ENCODE data around the gene MFAP4.

Gene MFAP4

DNA sequence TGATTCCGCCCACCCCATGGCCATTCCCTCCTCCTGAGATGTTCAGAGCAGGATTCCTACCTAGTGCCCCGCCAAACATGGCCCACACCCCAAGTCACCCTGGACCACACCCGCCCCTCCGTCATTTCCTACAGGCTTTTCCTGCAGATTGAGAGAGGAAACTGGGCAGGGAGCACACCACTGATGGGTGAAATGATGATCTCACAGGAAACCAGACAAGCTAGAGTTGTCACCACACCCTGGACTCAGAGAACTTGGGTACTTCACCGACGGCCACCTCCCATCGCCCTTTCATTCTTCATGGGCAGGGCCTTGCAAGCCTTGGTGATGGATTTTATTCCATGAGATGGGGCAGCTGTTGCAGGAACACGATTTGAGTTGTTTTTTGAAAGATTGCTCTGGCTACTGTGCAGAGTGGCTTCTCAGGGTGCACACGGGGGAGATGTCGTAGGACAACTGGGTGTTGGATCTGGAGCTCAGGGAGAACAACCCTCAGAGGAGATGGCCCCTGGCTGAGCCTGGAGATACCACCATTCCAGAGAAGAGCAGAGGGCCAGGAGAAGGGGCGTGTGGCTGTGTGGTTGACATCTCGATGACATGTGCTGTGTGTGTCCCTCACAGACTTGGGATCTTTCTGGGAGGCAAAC lies 17.0 kb downstream of the MFAP4 start:
- H4K20me1 ChIP-seq (ENCODE audit: insufficient read depth, low read length, poor library complexity, severe bottlenecking): no peaks in the 10 kb centered on the region
- peaks cover 30% of the 10 kb centered on the region for H3K4me1 ChIP-seq (ENCODE audit: insufficient read depth, low read length, poor library complexity, severe bottlenecking)
- H3K9me3 ChIP-seq (ENCODE audit: insufficient read depth, low read depth, low read length): no peaks in the 10 kb centered on the region
- H3K4me2 ChIP-seq (ENCODE audit: low read depth, low read length, poor library complexity, severe bottlenecking): peak overlapping the region; percentile 59
- no peak overlapping the region for H3K9ac ChIP-seq (ENCODE audit: low read depth, low read length, poor library complexity, severe bottlenecking)
- no peak overlapping the region for H2AFZ ChIP-seq (ENCODE audit: low read length)
- TF ChIP-seq EZH2phosphoT487 (IDR thresholded peaks at IDR 0.05; ENCODE audit: borderline replicate concordance): no peak
- no peak for TF ChIP-seq CTCF (conservative IDR thresholded peaks at IDR 0.05; ENCODE audit: low read length)
- no peaks in the 10 kb centered on the region for H3F3A ChIP-seq (ENCODE audit: low read depth)
- H3K27me3 ChIP-seq (ENCODE audit: insufficient read depth, low read length, poor library complexity, severe bottlenecking): no peaks in the 10 kb centered on the region
- peak overlapping the region; percentile 14 for H3K4me3 ChIP-seq (ENCODE audit: low read length, poor library complexity, severe bottlenecking)
- no peaks in the 10 kb centered on the region for H3K9me2 ChIP-seq (replicated peaks; ENCODE audit: low read depth, low read length)
- H3K79me2 ChIP-seq (ENCODE audit: insufficient read depth, low read length): no peaks in the 10 kb centered on the region
- H3K36me3 ChIP-seq (ENCODE audit: insufficient read depth, low read length): no peaks in the 10 kb centered on the region

DNA sequence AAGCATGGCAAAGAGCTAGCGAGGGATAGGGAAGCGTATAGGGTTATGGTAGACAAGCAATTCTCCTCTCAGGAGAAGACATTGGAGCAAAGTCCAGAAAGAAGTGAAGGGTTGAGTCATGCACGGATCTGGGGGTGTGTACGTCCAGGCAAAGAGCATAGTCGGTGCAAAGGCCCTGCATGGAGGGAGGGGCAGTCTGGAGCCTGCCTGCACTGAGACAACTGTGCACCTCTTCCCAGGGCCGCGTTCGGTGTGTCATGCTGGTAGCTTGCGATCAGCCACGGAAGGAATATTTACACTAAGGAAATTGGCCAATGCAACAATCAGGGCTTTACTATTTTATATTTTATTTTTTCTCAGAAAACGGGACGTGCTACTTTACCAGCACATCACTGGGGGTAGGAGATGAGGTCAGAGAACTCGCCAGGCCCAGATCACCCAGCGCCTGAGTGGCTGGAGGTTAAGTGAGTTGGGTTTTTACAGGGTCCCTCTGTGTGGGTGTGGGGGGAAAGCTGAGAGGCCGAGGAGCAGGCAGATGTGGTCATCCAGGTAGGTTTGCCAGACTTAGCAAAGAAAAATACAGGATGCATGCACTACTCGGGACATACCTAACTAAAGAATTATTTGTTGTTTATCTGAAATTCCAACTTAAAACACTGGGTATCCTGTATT lies 17.7 kb downstream of the MFAP4 start:
- Histone ChIP-seq H3K4me2 (ENCODE audit: low read depth, low read length, poor library complexity, severe bottlenecking) (no peak overlapping the region), H3K4me3 (ENCODE audit: low read length, poor library complexity, severe bottlenecking) (no peak overlapping the region), H3K9me2 (replicated peaks; ENCODE audit: low read depth, low read length) (no peaks in the 10 kb centered on the region), H3K9ac (ENCODE audit: low read depth, low read length, poor library complexity, severe bottlenecking) (no peak overlapping the region), H3K79me2 (ENCODE audit: insufficient read depth, low read length) (no peaks in the 10 kb centered on the region), H3K9me3 (ENCODE audit: insufficient read depth, low read depth, low read length) (no peaks in the 10 kb centered on the region), H3F3A (ENCODE audit: low read depth) (no peaks in the 10 kb centered on the region), H3K27me3 (ENCODE audit: insufficient read depth, low read length, poor library complexity, severe bottlenecking) (no peaks in the 10 kb centered on the region), H2AFZ (ENCODE audit: low read length) (no peak overlapping the region), H4K20me1 (ENCODE audit: insufficient read depth, low read length, poor library complexity, severe bottlenecking) (no peaks in the 10 kb centered on the region), H3K36me3 (ENCODE audit: insufficient read depth, low read length) (no peaks in the 10 kb centered on the region), H3K4me1 (ENCODE audit: insufficient read depth, low read length, poor library complexity, severe bottlenecking) (peaks cover 30% of the 10 kb centered on the region)
- TF ChIP-seq EZH2phosphoT487 (IDR thresholded peaks at IDR 0.05; ENCODE audit: borderline replicate concordance) (no peak), CTCF (conservative IDR thresholded peaks at IDR 0.05; ENCODE audit: low read length) (no peak)

- Histone ChIP-seq H3K27me3 (ENCODE audit: insufficient read depth, low read length, poor library complexity, severe bottlenecking) (no peaks in the 10 kb centered on the region), H3K4me2 (ENCODE audit: low read depth, low read length, poor library complexity, severe bottlenecking) (no peak overlapping the region), H4K20me1 (ENCODE audit: insufficient read depth, low read length, poor library complexity, severe bottlenecking) (no peaks in the 10 kb centered on the region), H3K36me3 (ENCODE audit: insufficient read depth, low read length) (no peaks in the 10 kb centered on the region), H3K9ac (ENCODE audit: low read depth, low read length, poor library complexity, severe bottlenecking) (no peak overlapping the region), H3K4me3 (ENCODE audit: low read length, poor library complexity, severe bottlenecking) (no peak overlapping the region), H3F3A (ENCODE audit: low read depth) (no peaks in the 10 kb centered on the region), H3K9me2 (replicated peaks; ENCODE audit: low read depth, low read length) (no peaks in the 10 kb centered on the region), H3K9me3 (ENCODE audit: insufficient read depth, low read depth, low read length) (no peaks in the 10 kb centered on the region), H3K79me2 (ENCODE audit: insufficient read depth, low read length) (no peaks in the 10 kb centered on the region), H3K4me1 (ENCODE audit: insufficient read depth, low read length, poor library complexity, severe bottlenecking) (peaks cover 30% of the 10 kb centered on the region), H2AFZ (ENCODE audit: low read length) (no peak overlapping the region)
- no peak for TF ChIP-seq EZH2phosphoT487 (IDR thresholded peaks at IDR 0.05; ENCODE audit: borderline replicate concordance)
Measured at GRCh38 chr17:19368229-19368628, 18.8 kb downstream of the MFAP4 start.

GRCh38 chr17:19366637-19366972 lies 20.4 kb downstream of the MFAP4 start:
- no peaks in the 10 kb centered on the region for H4K20me1 ChIP-seq (ENCODE audit: insufficient read depth, low read length, poor library complexity, severe bottlenecking)
- TF ChIP-seq CTCF (conservative IDR thresholded peaks at IDR 0.05; ENCODE audit: low read length) (no peak), EZH2phosphoT487 (IDR thresholded peaks at IDR 0.05; ENCODE audit: borderline replicate concordance) (no peak)

More at GRCh38 chr17:19366637-19366972, 20.4 kb downstream of the MFAP4 start:
- H3K9me3 ChIP-seq (ENCODE audit: insufficient read depth, low read depth, low read length): no peaks in the 10 kb centered on the region
- no peak overlapping the region for H2AFZ ChIP-seq (ENCODE audit: low read length)
- no peak overlapping the region for H3K4me2 ChIP-seq (ENCODE audit: low read depth, low read length, poor library complexity, severe bottlenecking)
- H3K4me1 ChIP-seq (ENCODE audit: insufficient read depth, low read length, poor library complexity, severe bottlenecking): peaks cover 22% of the 10 kb centered on the region
- H3F3A ChIP-seq (ENCODE audit: low read depth): no peaks in the 10 kb centered on the region
- no peaks in the 10 kb centered on the region for H3K27me3 ChIP-seq (ENCODE audit: insufficient read depth, low read length, poor library complexity, severe bottlenecking)
- H3K4me3 ChIP-seq (ENCODE audit: low read length, poor library complexity, severe bottlenecking): no peak overlapping the region
- H3K79me2 ChIP-seq (ENCODE audit: insufficient read depth, low read length): no peaks in the 10 kb centered on the region
- no peaks in the 10 kb centered on the region for H3K9me2 ChIP-seq (replicated peaks; ENCODE audit: low read depth, low read length)
- H3K9ac ChIP-seq (ENCODE audit: low read depth, low read length, poor library complexity, severe bottlenecking): no peak overlapping the region
- H3K36me3 ChIP-seq (ENCODE audit: insufficient read depth, low read length): no peaks in the 10 kb centered on the region

Measured in Loucy (cell line).